Activated T-helper 17 cell treated with anti-CD3 and anti-CD28 coated beads, Interleukin-2, amount 50 U/mL, for 72 hours (primary cell): ENCODE data around the gene ITPR2. TPM values are rescaled to one million over a fixed set of nuclear protein-coding genes. Genes with fewer than 3 reads are reported as not detected.

Experiments
- ATAC-seq: fragments of 150-1000 bp; cut with Tn5 transposase; replicated peaks from 2 replicates; pipeline ENCODE4 v1.10.0; 2021; ENCODE audit warnings: mild to moderate bottlenecking, moderate library complexity
- H3K27ac Mint-ChIP-seq: one replicate; pipeline ENCODE4 v1.8.0; 2022; ENCODE audit warnings: mixed read lengths
- H3K27me3 Mint-ChIP-seq: one replicate; pipeline ENCODE4 v1.8.0; 2022; ENCODE audit warnings: mixed read lengths
- H3K36me3 Mint-ChIP-seq: one replicate; pipeline ENCODE4 v1.8.0; 2022; ENCODE audit warnings: low read depth, mild to moderate bottlenecking, mixed read lengths
- H3K4me1 Mint-ChIP-seq: one replicate; pipeline ENCODE4 v1.8.0; 2022; ENCODE audit warnings: mixed read lengths
- H3K4me3 Mint-ChIP-seq: one replicate; pipeline ENCODE4 v1.8.0; 2022; ENCODE audit warnings: mild to moderate bottlenecking, mixed read lengths
- H3K9me3 Mint-ChIP-seq: one replicate; pipeline ENCODE4 v1.8.0; 2022; ENCODE audit warnings: mixed read lengths
- total RNA-seq, 2 donors: library from RNA; stranded (reverse); gene quantifications; one replicate each; pipeline ENCODE4 v1.2.3, GENCODE V29; 2022

The ITPR2 gene
- total RNA-seq, 2 donors from 2014 or later = 37.1 to 48.2 TPM

DNA sequence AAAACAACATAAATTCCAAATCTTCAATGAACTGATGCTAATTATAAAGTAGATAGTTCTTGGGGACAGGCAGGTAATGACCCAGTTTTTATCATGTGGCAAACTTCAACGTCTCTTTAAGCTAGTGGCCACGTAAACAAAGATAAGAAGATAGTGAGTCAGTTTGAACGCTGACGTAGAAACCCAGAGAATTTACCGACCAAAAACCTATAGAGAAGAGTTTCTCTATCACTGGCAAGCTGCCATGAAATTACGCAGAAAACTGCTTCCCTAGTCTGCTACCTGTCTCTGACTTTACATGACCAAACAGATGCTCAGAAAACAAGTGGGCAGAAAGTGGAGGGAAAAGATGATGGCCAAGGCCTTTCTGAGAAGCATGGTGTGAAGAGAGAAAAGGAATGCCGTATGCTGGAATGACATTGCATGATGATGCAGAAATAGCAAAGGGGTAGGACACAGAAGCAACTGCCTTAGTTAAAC is 136.3 kb downstream of the ITPR2 start:
- H3K36me3 Mint-ChIP-seq = peaks cover 66% of the 10 kb centered on the region
- H3K27ac Mint-ChIP-seq = peak overlapping the region; percentile 25
- ATAC-seq = peak; percentile 70
- peaks cover 15% of the 10 kb centered on the region for H3K4me1 Mint-ChIP-seq
- no peaks in the 10 kb centered on the region for H3K27me3 Mint-ChIP-seq
- H3K9me3 Mint-ChIP-seq = no peaks in the 10 kb centered on the region
- peak overlapping the region; percentile 21 for H3K4me3 Mint-ChIP-seq

GRCh38 chr12:26696048-26696612 is 136.9 kb downstream of the ITPR2 start:
- peaks cover 66% of the 10 kb centered on the region for H3K36me3 Mint-ChIP-seq
- ATAC-seq = peak; percentile 37
- no peak overlapping the region for H3K27ac Mint-ChIP-seq
- peak overlapping the region; percentile 21 for H3K4me3 Mint-ChIP-seq
- no peaks in the 10 kb centered on the region for H3K27me3 Mint-ChIP-seq
- H3K4me1 Mint-ChIP-seq = peaks cover 15% of the 10 kb centered on the region
- no peaks in the 10 kb centered on the region for H3K9me3 Mint-ChIP-seq

DNA sequence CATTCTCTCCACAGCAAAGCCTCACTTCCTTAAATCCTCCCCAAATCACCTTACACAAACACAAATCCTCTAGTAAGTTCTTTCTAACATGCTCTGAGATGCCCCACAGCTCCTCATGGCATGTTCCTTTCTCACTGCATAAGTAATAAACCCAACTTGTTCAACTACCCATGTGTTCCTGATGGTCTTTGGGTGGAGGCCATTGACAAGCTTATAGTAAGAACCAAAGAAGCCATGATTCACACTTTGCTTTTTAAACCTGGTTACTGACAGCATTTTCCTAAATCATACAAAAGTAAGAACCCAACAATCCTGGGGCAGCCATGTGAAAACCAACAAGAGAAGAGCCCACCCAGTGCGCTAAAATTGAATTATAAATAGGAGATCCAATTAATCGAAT is 138.6 kb downstream of the ITPR2 start:
- peaks cover 71% of the 10 kb centered on the region for H3K36me3 Mint-ChIP-seq
- H3K4me1 Mint-ChIP-seq = peaks cover 15% of the 10 kb centered on the region
- no peaks in the 10 kb centered on the region for H3K27me3 Mint-ChIP-seq
- no peak overlapping the region for H3K27ac Mint-ChIP-seq
- no peak for ATAC-seq
- H3K4me3 Mint-ChIP-seq = no peak overlapping the region
- H3K9me3 Mint-ChIP-seq = no peaks in the 10 kb centered on the region

DNA sequence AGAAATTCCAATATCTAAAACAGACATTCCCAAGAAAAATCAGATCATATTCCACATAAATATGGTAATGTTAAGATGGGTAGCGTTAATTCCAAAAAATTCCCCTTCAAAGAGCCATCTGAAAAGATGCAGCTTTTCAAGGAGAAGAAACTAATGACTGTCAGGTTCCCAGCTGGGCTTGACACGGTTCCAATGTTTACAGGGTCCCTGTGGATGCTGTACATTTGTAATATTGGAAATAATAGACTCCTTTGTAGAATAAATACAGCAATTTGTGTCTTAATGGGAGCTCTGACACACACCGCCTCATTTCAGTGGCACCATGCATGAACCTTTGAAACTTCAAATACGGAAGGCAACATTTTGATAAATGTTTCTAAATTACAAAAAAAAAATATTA is 140.6 kb downstream of the ITPR2 start:
- peaks cover 8% of the 10 kb centered on the region for H3K4me1 Mint-ChIP-seq
- no peak overlapping the region for H3K27ac Mint-ChIP-seq
- H3K9me3 Mint-ChIP-seq = no peaks in the 10 kb centered on the region
- H3K36me3 Mint-ChIP-seq = peaks cover 65% of the 10 kb centered on the region
- H3K27me3 Mint-ChIP-seq = no peaks in the 10 kb centered on the region
- H3K4me3 Mint-ChIP-seq = no peak overlapping the region
- no peak for ATAC-seq

GRCh38 chr12:26691234-26691970 is 141.6 kb downstream of the ITPR2 start:
- ATAC-seq = no peak
- H3K36me3 Mint-ChIP-seq = peaks cover 64% of the 10 kb centered on the region
- H3K27me3 Mint-ChIP-seq = no peaks in the 10 kb centered on the region
- no peak overlapping the region for H3K27ac Mint-ChIP-seq
- peaks cover 5% of the 10 kb centered on the region for H3K9me3 Mint-ChIP-seq
- peaks cover 6% of the 10 kb centered on the region for H3K4me1 Mint-ChIP-seq
- no peak overlapping the region for H3K4me3 Mint-ChIP-seq

DNA sequence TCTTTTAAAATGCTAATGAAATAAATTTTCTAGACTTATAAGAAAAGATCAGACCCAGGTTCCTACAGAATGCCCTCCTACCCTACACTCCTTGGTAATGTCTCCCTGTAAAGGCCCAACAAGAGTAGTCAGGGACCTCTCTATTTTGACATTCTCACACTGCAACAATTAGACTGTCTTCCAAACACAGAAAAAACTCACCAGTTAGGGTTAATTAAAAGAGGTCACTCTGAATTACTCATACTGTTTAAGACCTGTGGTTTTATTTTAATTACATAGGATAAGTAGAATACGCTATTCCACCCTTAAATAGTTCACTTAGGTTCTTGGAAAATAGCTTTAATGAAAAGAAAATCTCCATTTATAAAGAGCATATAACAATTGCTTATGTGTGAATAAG is 142.4 kb downstream of the ITPR2 start:
- Mint-ChIP-seq H3K4me3 (no peak overlapping the region), H3K4me1 (peaks cover 6% of the 10 kb centered on the region), H3K36me3 (peaks cover 63% of the 10 kb centered on the region), H3K27me3 (no peaks in the 10 kb centered on the region), H3K9me3 (peaks cover 5% of the 10 kb centered on the region), H3K27ac (no peak overlapping the region)
- ATAC-seq = no peak

GRCh38 chr12:26689281-26689841 is 143.6 kb downstream of the ITPR2 start:
- H3K36me3 Mint-ChIP-seq = peaks cover 62% of the 10 kb centered on the region
- H3K27me3 Mint-ChIP-seq = no peaks in the 10 kb centered on the region
- no peak overlapping the region for H3K27ac Mint-ChIP-seq
- ATAC-seq = no peak
- H3K4me3 Mint-ChIP-seq = no peak overlapping the region
- peaks cover 5% of the 10 kb centered on the region for H3K9me3 Mint-ChIP-seq
- peaks cover 6% of the 10 kb centered on the region for H3K4me1 Mint-ChIP-seq

DNA sequence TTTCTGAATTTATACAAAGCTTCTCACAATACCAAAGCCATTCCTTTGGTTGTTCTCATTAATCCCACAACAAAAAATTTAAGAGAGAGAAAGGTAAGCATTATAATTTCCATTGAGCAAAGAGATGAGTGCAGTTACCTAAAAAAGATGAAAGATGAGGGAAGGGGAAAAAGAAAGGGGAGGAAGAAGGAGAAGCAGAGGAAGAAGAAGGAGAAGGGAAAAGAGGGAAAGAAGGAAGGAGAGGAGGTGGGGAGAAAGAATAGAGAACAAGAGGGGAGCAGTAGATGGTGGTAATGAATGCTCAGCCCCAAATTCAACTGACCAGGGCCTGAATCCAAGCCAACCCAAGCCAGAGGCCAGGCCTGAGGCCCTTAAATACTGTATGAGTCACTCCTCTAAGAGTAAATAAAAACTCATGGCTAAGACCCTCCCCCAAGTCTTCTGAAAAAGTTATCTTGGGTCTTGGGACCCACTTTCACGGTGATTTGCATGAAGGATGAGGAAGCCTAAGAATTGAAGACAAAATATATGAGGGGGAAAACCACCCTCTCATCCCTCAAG is 144.6 kb downstream of the ITPR2 start:
- H3K9me3 Mint-ChIP-seq = peaks cover 5% of the 10 kb centered on the region

DNA sequence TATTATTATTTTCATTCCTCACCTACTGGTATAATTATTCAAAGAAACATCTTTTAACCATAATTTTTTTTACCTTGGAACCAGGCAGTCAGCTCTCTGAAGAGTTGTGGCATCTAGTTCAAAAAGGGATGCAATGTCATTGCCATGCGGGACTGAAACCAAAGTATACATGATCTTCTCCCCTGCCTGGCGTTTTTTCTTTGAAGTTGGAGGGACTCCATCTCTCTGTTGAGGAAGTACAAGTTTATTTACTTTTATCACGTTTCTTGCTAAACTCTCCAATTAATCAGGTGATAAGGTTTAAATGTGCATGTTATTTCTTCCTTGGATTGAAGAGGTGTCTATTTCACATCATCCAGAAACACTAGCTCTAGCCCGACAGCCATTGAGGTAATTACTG is 146.6 kb downstream of the ITPR2 start:
- Mint-ChIP-seq H3K27me3 (no peaks in the 10 kb centered on the region), H3K4me3 (no peak overlapping the region)
- no peak for ATAC-seq

More for the DNA sequence above, 144.6 kb downstream of the ITPR2 start:
- no peak for ATAC-seq
- Mint-ChIP-seq H3K4me1 (peaks cover 6% of the 10 kb centered on the region), H3K27ac (peak overlapping the region; percentile 18), H3K4me3 (no peak overlapping the region), H3K27me3 (no peaks in the 10 kb centered on the region), H3K36me3 (peaks cover 62% of the 10 kb centered on the region)

GRCh38 chr12:26684101-26684500 is 148.9 kb downstream of the ITPR2 start:
- peaks cover 71% of the 10 kb centered on the region for H3K36me3 Mint-ChIP-seq
- peaks cover 5% of the 10 kb centered on the region for H3K9me3 Mint-ChIP-seq
- peaks cover 6% of the 10 kb centered on the region for H3K4me1 Mint-ChIP-seq
- H3K4me3 Mint-ChIP-seq = no peak overlapping the region
- H3K27ac Mint-ChIP-seq = no peak overlapping the region
- ATAC-seq = no peak
- H3K27me3 Mint-ChIP-seq = no peaks in the 10 kb centered on the region

More for the DNA sequence above, 146.6 kb downstream of the ITPR2 start:
- H3K27ac Mint-ChIP-seq = peak overlapping the region; percentile 58
- peaks cover 5% of the 10 kb centered on the region for H3K9me3 Mint-ChIP-seq
- H3K36me3 Mint-ChIP-seq = peaks cover 66% of the 10 kb centered on the region
- peaks cover 6% of the 10 kb centered on the region for H3K4me1 Mint-ChIP-seq

DNA sequence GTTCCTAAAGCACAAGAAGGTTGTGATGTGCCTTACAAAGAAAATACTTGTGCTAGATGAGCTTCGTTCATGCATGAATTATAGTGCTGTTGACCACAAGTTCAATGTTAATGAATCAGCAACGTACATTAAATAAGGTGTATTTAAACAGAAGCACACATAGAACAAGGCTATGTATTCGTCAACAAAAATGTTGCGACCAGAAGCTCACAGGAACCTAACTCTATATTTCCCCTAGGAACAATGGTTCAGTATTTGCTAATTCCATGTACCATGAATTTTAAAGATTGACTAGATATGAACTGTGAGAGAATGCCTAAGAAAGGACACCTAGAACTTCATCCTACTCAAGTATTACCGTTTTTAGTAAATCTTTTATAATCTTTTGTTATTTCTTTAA is 149.6 kb downstream of the ITPR2 start:
- Mint-ChIP-seq H3K4me1 (peaks cover 6% of the 10 kb centered on the region), H3K27ac (no peak overlapping the region), H3K36me3 (peaks cover 73% of the 10 kb centered on the region)

DNA sequence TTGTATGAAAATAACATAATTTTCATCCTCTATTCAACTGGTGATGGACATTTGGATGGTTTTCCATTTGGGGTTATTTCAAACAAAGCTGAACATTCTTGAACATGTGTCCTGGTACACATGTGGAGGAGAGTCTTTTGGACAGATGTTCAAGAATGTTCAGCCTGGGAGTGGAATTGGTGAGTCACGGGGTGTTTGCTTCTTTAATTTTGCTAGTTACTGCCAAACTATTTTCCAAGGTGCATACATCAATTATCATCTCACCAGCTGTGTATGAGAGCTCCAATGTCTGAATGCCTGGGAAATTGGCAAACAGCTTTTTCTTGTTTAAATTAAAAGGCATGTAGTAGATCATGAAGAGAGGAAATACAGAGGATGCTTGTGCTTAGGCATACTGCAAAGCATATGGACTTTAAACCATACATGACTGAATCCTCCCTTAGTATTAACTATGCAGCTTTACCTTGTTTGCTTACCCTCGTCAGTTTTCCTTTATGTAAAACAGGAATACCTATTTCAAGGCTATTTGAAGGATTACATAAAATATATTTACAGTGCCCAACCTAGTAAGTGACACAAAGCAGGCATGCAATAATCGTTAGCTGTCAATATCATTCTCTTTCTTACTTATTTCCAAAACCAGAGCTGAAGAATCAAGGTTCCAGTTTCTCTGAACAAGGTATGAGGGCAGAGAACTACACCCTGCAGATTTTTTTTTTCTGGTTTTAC is 152.1 kb downstream of the ITPR2 start:
- no peak for ATAC-seq
- H3K4me3 Mint-ChIP-seq = no peak overlapping the region
- H3K4me1 Mint-ChIP-seq = no peaks in the 10 kb centered on the region
- peak overlapping the region; percentile 54 for H3K27ac Mint-ChIP-seq
- H3K36me3 Mint-ChIP-seq = peaks cover 62% of the 10 kb centered on the region
- no peaks in the 10 kb centered on the region for H3K9me3 Mint-ChIP-seq
- H3K27me3 Mint-ChIP-seq = no peaks in the 10 kb centered on the region

More for the DNA sequence above, 149.6 kb downstream of the ITPR2 start:
- Mint-ChIP-seq H3K27me3 (no peaks in the 10 kb centered on the region), H3K4me3 (no peak overlapping the region), H3K9me3 (peaks cover 5% of the 10 kb centered on the region)
- no peak for ATAC-seq

- no peaks in the 10 kb centered on the region for H3K9me3 Mint-ChIP-seq
- ATAC-seq = no peak
- peak overlapping the region; percentile 3 for H3K27ac Mint-ChIP-seq
- no peaks in the 10 kb centered on the region for H3K27me3 Mint-ChIP-seq
- H3K4me1 Mint-ChIP-seq = no peaks in the 10 kb centered on the region
- peaks cover 45% of the 10 kb centered on the region for H3K36me3 Mint-ChIP-seq
- H3K4me3 Mint-ChIP-seq = no peak overlapping the region
Observed at GRCh38 chr12:26678697-26679660, 154.0 kb downstream of the ITPR2 start.
